DND-41 (cell line): Measurements from ENCODE around the gene PP2D1.

ENCODE experiments used
- CTCF ChIP-seq: IDR thresholded peaks from 2 replicates; pipeline ENCODE4 v1.5.1; 2012; ENCODE audit warnings: borderline replicate concordance, low read length, moderate library complexity, mild to moderate bottlenecking; ENCODE audit not compliant: poor library complexity, severe bottlenecking; ENCODE audit errors: extremely low read depth
- EZH2 ChIP-seq: IDR thresholded peaks from 3 replicates; pipeline ENCODE4 v1.6.1; 2012; ENCODE audit warnings: borderline replicate concordance, low read depth, mild to moderate bottlenecking, moderate library complexity, low read length, inconsistent platforms; ENCODE audit not compliant: severe bottlenecking

GRCh38 chr3:19970327-19970726 is 41.7 kb downstream of the PP2D1 start:
- TF ChIP-seq CTCF (no peak), EZH2 (no peak)
